ENCODE data around the gene MUC15. TPM values are rescaled to one million over a fixed set of nuclear protein-coding genes. Genes with fewer than 3 reads are reported as not detected.
"Not testable (repeated sequence)": the region's sequence is repeated elsewhere in the genome, so short reads cannot be mapped to it uniquely, and the experiment has no call there.

MUC15 gene
- total and polyA plus RNA-seq, 2 of the 4 experiments (the other 2 are of a cell fraction): not detected

DNA sequence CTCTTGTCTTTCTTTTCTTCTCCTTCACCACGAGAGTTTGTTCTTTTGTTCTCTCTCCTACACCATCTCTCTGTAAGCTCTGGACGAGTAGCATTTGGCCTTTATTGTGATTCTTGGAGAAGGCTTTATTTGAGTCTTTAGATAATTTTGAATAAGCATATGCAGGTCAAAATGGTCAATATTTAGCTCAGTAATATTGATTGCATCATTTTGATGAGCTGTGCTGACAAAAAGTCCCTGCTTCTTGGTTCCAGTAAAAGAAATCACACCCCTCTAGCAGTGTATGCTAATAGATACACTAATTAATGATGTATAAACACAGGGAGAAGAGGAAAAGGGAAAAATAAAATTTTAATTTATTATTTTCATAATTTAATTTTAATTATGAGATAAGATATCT, 25.8 kb upstream of the MUC15 start:
- ATAC-seq (ENCODE audit: low read depth) (no peak), DNase-seq (no peak)
- no peak overlapping the region for H4K8ac ChIP-seq (ENCODE audit: low read depth in 2 of 2, low read length in 2 of 2)
- H2BK15ac ChIP-seq (ENCODE audit: low read depth, low read length): no peak overlapping the region
- no peaks in the 10 kb centered on the region for H3K79me1 ChIP-seq (ENCODE audit: low read depth in 1 of 2, low read length in 2 of 2)
- no peak overlapping the region for H3K4ac ChIP-seq (ENCODE audit: low read depth, low read length)
- WGBS, 2 experiments (ENCODE audit: extremely low coverage in 2 of 2, insufficient read length in 1 of 2): no CpG with 5 or more reads among the region's 2 CpGs
- H3K36me3 ChIP-seq (ENCODE audit: control insufficient read depth, insufficient read depth, low read length): no peaks in the 10 kb centered on the region
- dilution Hi-C loops (cut with HindIII; ENCODE audit: low sequenced_read_pairs, unreplicated experiment) (no loop called here), in situ Hi-C loops (cut with MboI; ENCODE audit: low sequenced_read_pairs) (no loop called here), intact Hi-C loops (cut with micrococcal nuclease) (no loop called here)
- no peaks in the 10 kb centered on the region for H3K9me3 ChIP-seq (ENCODE audit: control insufficient read depth, insufficient read depth, low read length)
- no peaks in the 10 kb centered on the region for H3K27me3 ChIP-seq (ENCODE audit: control insufficient read depth, insufficient read depth, low read length)
- H3K14ac ChIP-seq (replicated peaks; ENCODE audit: low read depth, low read length): no peak overlapping the region
- no peak overlapping the region for H4K5ac ChIP-seq (ENCODE audit: low read depth, low read length)
- no peak overlapping the region for H3K56ac ChIP-seq (ENCODE audit: extremely low read depth, insufficient read depth, low read length)
- no peaks in the 10 kb centered on the region for H4K20me1 ChIP-seq (ENCODE audit: insufficient read depth, low read length)
- H3K9me1 ChIP-seq (ENCODE audit: insufficient read depth, low read length): no peaks in the 10 kb centered on the region
- ChIA-PET CTCF (no interaction called here), POLR2A (ENCODE audit: unreplicated experiment) (no interaction called here)
- H3K18ac ChIP-seq (ENCODE audit: low read depth, low read length): no peak overlapping the region
- H3K9ac ChIP-seq (ENCODE audit: low read depth, low read length): no peak overlapping the region
- no peak overlapping the region for H2AFZ ChIP-seq (replicated peaks; ENCODE audit: low read length, poor library complexity)
- no peak overlapping the region for H3K23ac ChIP-seq (ENCODE audit: low read depth, low read length)
- H4K91ac ChIP-seq (ENCODE audit: insufficient read depth, low read depth, low read length): no peak overlapping the region
- no peaks in the 10 kb centered on the region for H3K4me1 ChIP-seq (ENCODE audit: control insufficient read depth, insufficient read depth, low read length)
- H3K4me2 ChIP-seq (ENCODE audit: low read depth, low read length): no peak overlapping the region
- no peak overlapping the region for H2AK9ac ChIP-seq (replicated peaks; ENCODE audit: low read depth, low read length, poor library complexity)
- H3K27ac ChIP-seq (ENCODE audit: insufficient read depth, low read length): no peak overlapping the region
- no peak overlapping the region for H2BK20ac ChIP-seq (ENCODE audit: low read depth, low read length)
- BruUV-seq (replicated peaks): no TSS peak
- H2BK120ac ChIP-seq (ENCODE audit: low read depth, low read length): no peak overlapping the region
- no peak overlapping the region for H2AK5ac ChIP-seq (ENCODE audit: low read depth, low read length)
- no peak overlapping the region for H3K4me3 ChIP-seq (ENCODE audit: insufficient read depth, low read depth, low read length)
- 0 out of 2 replicates have a peak, but pooled peaks have one; percentile 21 for TF ChIP-seq CEBPB (IDR thresholded peaks at IDR 0.05; ENCODE audit: low read depth, low read length)
- TF ChIP-seq, protein P1, sequence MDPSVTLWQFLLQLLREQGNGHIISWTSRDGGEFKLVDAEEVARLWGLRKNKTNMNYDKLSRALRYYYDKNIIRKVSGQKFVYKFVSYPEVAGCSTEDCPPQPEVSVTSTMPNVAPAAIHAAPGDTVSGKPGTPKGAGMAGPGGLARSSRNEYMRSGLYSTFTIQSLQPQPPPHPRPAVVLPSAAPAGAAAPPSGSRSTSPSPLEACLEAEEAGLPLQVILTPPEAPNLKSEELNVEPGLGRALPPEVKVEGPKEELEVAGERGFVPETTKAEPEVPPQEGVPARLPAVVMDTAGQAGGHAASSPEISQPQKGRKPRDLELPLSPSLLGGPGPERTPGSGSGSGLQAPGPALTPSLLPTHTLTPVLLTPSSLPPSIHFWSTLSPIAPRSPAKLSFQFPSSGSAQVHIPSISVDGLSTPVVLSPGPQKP (IDR thresholded peaks at IDR 0.05; ENCODE audit: borderline replicate concordance, low read depth, low read length): no peak
- no peak overlapping the region for H2BK5ac ChIP-seq (ENCODE audit: low read depth, low read length, poor library complexity, severe bottlenecking)

DNA sequence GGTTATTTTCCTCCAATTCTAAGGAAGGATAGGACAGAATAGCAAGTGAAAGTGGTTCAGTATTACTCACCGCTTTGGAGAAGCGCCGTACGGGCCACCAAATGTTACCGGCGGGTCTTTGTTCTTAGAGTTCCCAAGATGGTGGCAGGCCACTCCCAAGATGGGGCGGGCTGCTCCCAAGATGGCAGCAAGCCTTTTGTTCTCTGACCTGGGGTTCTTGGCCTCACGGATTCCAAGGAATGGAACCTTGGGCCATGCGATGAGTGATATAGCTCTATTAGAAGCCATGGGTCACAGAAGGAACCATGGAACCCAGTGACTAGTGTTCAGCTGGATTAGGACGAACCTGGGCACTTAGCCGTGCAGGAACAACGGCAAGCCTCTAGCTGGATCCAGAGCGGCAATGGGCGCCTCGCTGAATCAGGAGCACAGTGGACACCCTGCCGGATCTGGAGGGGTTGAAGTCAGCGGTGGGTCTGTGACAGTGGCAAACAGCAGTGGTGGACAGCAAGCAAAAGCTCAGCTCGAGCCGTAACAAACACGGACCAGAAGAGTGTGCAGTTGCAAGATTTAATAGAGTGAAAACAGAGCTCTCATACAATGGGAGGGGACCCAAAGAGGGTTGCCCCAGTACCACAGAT, 25.1 kb upstream of the MUC15 start:
- H4K91ac ChIP-seq (ENCODE audit: insufficient read depth, low read depth, low read length); H2BK15ac ChIP-seq (ENCODE audit: low read depth, low read length); ATAC-seq (ENCODE audit: low read depth); H3K4me2 ChIP-seq (ENCODE audit: low read depth, low read length); H4K8ac ChIP-seq (ENCODE audit: low read depth in 2 of 2, low read length in 2 of 2); H2AK5ac ChIP-seq (ENCODE audit: low read depth, low read length); H3K9ac ChIP-seq (ENCODE audit: low read depth, low read length); H3K4me1 ChIP-seq (ENCODE audit: control insufficient read depth, insufficient read depth, low read length); H3K23ac ChIP-seq (ENCODE audit: low read depth, low read length); DNase-seq; in situ Hi-C loops (cut with MboI; ENCODE audit: low sequenced_read_pairs); H3K79me1 ChIP-seq (ENCODE audit: low read depth in 1 of 2, low read length in 2 of 2); H2AK9ac ChIP-seq (replicated peaks; ENCODE audit: low read depth, low read length, poor library complexity); H3K56ac ChIP-seq (ENCODE audit: extremely low read depth, insufficient read depth, low read length); H3K27ac ChIP-seq (ENCODE audit: insufficient read depth, low read length); H3K9me3 ChIP-seq (ENCODE audit: control insufficient read depth, insufficient read depth, low read length); H3K14ac ChIP-seq (replicated peaks; ENCODE audit: low read depth, low read length); H2BK20ac ChIP-seq (ENCODE audit: low read depth, low read length); H3K4me3 ChIP-seq (ENCODE audit: insufficient read depth, low read depth, low read length); dilution Hi-C loops (cut with HindIII; ENCODE audit: low sequenced_read_pairs, unreplicated experiment); H2AFZ ChIP-seq (replicated peaks; ENCODE audit: low read length, poor library complexity); POLR2A ChIA-PET (ENCODE audit: unreplicated experiment); H3K27me3 ChIP-seq (ENCODE audit: control insufficient read depth, insufficient read depth, low read length); intact Hi-C loops (cut with micrococcal nuclease); H3K36me3 ChIP-seq (ENCODE audit: control insufficient read depth, insufficient read depth, low read length); H3K4ac ChIP-seq (ENCODE audit: low read depth, low read length); CTCF ChIA-PET; H4K5ac ChIP-seq (ENCODE audit: low read depth, low read length); H2BK120ac ChIP-seq (ENCODE audit: low read depth, low read length); BruUV-seq (replicated peaks); H2BK5ac ChIP-seq (ENCODE audit: low read depth, low read length, poor library complexity, severe bottlenecking); H4K20me1 ChIP-seq (ENCODE audit: insufficient read depth, low read length); H3K18ac ChIP-seq (ENCODE audit: low read depth, low read length); H3K9me1 ChIP-seq (ENCODE audit: insufficient read depth, low read length): not testable (repeated sequence)
- 94% methylated on average over 13 of the region's 20 CpGs; no CpG with 5 or more reads in 1 of the 2 experiments for WGBS, 2 experiments (ENCODE audit: extremely low coverage in 2 of 2, insufficient read length in 1 of 2)

All from IMR-90 (cell line).